Globus pallidus (tissue), 1 donor: Measurements from ENCODE around the gene HDAC4.

ENCODE experiments used
- DNase-seq: peaks from one replicate; pipeline ENCODE4 v3.0.0-alpha.2; 2015; ENCODE audit warnings: low spot score

HDAC4 gene

DNA sequence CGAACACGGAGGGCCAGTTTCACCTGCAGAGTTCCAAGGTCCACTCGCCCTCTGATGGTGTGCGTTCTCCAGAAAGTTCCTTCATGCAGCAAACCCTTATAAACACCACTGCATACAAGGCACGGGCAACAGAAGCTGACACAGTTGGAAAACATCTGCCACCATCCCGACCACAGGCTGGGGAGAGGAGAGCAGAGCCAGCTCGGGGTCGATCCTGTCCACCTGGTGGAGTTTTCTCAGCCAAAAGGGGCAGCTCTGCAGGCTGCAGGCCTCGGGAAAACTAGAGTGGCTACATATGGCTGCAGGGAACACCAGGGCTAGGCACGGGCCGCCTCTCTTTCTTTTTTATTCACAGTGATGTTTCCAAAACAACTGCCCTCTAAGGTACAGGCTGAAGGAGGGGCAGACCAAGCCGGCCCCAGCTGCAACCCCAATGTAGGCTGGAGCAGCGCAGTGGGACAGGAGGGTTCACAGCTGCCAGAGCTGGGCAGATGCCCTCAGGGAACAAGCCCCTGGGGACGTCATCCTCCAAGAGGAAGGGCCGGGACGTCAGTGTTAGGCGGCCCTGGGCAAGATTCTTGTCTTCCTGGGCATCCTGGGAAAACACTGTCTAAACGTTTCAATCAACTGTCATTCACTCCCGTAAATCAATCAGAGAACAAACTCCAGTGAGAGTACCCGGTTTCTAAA lies 278.3 kb downstream of the HDAC4 start:
- no peak for DNase-seq

DNA sequence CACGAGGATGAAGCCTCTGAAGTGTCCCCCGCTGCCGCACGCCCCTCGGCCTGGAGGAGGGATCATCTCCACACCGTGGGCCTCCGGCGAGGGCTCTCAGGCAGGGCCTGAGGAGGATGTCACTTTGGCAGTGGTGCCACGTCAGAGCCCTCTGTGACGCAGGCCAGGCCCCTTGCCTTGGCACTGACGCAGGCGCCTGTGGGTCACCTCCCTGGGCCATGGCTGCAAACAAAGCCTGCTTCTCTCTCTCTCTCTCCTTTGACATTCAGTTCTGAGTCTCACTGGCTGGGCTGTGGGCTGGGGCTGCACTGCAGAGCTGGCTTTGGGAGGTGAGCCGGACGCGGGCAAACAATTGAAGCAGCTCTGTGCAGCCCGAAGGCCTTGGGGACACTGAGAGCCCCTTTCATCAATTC lies 279.2 kb downstream of the HDAC4 start:
- peak; percentile 92 for DNase-seq

DNA sequence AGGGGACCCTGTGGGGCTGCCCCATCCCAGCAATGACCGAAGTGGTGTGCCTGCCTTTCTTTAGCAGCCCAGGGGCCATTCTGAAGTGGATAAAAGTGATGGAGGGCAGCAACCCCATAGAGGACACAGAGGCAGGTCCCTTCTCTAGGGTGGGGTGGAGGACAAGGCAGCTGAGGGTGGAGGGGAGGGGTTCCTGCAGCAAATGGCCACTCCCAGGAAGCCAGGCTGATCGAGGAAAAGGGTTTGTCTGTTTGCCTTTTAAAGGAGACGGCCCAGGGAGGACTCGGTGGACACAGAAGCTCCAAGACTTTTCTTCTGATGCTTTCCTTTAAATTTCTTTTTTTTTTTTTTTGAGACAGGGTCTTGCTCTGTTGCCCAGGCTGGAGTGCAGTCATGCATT lies 280.2 kb downstream of the HDAC4 start:
- no peak for DNase-seq

DNA sequence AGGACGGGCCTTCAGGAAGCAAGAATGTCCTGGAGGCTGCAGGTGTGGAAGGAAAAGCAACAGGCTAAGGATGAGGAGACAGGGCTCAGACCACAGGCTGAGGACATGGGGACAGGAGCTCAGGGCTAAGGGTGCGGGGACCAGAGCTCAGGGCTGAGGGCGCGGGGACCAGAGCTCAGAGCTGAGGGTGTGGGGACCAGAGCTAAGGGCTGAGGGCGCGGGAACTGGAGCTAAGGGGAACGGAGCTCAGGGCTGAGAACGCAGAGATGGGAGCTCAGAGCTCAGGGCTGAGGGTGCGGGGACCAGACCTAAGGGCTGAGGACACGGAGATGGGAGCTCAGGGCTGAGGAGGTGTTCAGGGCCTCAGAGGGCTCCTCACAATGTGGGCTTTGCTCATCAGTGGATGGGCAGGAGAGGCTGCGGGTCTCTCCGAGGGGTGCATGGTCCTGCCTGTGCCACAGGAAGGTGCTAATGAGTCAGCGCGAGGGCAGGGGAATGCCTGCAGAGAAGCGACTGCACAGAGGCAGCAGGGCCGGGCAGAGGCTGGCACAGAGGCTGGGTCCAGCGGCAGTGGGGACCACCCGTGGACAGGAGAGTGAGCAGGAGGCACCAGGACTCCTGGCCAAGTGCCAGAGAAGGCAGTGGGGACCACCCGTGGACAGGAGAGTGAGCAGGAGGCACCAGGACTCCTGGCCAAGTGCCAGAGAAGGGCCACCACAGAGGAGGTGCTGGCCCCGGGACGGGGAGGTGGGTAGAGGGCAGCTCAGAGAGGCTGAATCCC lies 281.3 kb downstream of the HDAC4 start:
- no peak for DNase-seq

DNA sequence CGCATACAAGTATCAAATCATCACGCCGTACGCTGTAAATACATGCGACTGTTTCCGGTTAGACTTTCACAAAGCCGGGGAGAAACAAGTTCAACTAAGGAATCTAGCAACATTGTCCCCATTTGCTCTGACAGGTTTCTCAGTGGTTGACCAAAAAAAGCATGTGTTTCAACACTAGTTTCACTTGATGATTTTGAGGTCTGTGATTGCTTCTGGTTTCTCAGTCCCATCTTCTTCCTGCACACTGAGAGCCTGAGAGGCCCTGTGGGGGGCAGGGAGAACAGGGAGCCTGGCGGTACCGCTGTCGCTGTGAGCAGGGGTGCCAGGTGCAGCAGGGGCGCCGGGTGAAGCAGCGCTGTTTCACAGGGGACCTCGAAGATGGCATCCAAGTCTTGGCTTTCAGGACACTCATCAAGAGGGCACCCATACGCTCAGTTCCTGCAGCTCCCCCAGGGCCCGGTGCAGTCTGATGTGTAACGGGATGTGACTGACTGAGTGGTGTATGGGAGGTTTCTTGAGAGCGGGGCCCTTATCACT lies 282.1 kb downstream of the HDAC4 start:
- DNase-seq, result no peak

DNA sequence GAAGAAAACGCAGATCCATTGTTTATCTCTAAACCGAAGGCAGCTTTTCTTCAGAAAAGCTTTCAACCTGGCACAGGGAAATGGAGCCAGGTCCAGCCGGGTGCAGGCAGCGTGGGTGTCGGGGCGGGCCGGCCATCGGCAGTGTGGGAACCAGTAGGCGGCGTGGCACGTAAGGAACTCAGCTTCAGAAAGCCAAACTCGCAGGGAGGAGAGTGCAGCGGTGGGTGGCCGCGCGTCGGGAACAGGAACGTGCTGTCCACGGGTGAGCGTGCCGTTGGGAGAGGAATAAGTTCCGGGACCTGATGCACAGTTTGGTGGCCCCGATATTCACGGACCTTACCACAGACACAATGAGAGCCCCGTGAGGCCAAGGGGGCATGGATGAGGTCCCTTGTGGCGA lies 282.6 kb downstream of the HDAC4 start:
- no peak for DNase-seq

DNA sequence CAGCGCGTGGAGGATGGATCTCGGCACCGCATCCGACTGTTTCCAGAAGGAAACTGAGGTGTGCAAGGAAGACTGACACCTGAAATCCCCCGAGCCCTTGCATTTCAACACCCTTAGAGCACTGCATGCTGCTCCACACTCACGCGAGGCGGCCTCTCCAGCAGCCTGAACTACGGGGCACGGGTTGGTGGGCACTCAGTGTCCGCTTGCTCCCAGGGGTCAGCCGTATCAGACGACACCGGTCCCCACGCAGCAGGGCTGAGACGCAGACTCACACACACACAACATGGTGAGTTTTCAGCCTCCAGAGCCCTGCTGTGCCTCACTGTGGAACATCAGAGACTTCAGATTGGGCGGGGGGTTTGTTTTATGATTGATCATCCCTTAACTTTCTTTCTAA lies 283.0 kb downstream of the HDAC4 start:
- DNase-seq, result no peak

DNA sequence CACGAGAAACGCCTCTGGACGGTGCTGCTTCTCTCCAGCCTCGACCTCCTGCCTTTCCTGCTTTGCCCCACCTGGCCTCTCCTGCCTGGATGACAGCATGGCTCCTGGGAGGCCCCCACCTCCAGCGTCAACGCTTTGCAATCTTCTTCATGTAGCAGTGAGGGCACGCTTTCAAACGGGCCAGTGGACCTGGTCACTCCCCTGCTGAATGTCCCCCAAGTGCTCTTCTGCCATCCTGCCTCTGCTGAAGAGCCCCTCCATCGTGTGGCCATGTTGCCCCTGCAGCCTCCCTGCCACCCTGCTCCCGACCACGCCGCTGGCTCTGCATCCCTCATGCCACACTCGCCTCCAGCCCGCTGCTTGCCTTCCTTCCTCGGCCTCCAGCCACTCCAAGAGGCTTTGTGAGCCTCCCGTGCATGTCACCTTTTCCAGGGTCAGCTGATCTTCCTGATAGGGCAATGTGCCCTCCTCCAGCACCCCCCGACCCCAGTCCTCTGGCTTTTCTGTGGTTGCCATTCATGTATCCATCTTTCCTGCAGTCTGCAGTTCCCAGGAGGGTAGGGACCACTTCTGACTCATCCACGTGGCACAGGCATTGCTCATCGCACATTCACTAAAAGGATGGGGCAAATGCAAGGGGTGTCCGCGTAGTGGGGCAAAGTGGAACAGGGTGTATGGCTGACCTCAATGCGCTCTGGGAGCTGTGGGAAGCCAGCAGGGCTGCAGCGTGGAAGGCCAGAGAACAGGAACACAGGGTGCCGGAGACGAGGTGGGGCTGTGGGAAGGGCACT lies 284.2 kb downstream of the HDAC4 start:
- no peak for DNase-seq

DNA sequence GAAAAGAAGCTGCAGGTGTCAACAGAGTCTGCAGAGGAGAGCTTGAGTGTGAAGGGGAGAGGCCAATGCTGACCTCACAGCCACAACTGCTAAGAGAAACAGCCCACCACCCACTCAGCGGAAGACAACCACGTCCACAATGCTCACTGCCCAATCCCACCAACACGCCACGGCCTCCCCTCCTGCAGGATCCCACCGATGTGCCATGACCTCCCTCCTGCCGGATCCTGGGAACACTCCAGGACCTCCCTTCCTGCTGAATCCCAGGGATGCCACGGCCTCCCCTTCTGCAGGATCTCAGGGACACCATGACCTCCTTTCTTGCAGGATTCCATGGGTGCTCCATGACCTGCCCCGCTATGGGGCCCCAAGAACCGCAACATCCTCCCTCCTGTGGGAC lies 285.2 kb downstream of the HDAC4 start:
- no peak for DNase-seq

DNA sequence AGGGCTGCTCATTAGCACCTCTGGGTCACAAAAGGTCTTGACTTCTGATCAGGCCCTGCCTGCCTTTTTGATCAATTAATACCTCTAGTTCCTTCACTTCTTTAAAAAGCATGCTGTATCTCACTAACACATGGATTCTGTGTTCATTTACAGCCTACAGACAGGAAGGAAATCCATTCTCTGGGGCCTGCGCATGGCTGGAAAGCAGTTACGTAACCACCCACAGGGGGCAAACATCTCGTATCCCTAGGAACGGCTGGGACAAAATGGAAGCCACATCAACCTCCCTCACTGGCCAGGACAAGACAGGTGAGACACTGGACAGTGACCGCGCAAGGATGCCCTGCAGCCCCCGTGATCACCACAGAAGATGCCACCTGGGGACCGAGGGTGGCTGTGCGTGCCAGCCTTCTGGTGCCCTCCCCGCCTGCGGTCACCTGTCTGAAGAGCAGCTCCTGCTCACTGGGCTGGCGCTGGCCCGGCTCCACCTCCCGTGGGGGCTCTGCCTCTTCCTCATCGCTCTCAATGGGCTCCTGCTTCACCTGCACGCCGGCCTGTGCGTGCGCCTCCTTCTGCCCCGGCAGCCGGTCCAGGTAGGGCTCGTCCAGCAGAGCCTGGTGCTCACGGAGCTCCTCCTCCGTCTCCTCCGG lies 286.1 kb downstream of the HDAC4 start:
- DNase-seq, result no peak

DNA sequence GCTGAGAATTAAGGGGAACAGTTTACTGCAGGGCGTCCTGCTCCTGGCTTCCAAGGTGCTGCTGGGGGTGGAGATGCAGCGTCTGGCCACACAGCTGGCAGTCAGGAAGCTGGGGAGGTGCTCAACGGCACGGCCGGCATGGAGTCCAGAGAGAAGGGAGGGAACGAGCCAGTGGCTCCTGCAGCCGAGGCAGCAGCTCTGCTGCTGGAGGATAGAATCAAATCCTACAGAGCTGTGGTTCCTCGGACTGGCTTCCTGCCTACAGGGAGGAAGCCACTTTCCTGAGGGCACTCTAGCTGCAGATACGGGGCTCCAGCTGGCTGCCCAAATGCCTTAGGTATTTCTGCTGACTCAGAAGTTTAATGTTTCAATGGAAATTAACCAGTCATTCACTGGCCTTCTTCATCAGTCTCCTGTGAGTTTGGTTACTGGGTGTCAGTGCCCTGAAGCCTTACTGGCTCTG lies 286.7 kb downstream of the HDAC4 start:
- no peak for DNase-seq

DNA sequence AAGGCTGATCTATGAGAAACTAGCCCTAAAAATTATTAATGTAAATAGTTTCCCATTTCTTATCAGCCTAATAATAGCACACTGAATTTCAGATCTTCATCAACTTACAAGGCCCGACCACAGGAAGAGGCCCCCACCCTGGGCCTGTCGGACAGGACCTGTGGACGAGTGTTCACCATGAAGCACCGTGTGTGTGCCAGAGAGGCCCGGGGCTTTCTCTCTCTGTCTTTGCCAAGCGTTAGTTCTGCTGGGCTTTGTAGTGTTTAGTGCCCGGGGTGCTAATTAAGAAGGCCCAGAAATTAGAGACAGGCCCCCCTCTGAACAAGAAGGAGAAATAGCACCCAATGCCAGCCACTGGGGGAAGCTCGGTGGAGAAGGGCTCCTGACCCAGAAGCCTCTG lies 287.2 kb downstream of the HDAC4 start:
- no peak for DNase-seq

DNA sequence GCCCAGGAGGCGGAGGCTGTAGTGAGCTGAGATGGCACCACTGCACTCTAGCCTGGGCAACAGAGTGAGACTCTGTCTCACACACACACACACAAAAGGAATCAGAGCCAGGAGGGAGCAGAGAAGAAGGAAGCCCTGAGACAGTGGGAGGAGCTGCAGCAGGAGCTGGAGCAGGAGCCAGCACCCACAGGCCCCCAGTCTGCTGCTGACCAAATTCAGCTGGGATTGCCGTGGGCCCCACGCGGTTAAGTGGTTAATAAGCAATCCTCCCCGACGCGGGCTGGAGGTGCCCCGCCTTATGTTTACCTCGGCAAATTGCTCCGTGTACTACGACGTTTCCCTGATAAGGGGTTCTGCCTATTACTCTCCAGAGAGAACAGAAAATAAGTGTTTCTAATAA lies 287.6 kb downstream of the HDAC4 start:
- no peak for DNase-seq

DNA sequence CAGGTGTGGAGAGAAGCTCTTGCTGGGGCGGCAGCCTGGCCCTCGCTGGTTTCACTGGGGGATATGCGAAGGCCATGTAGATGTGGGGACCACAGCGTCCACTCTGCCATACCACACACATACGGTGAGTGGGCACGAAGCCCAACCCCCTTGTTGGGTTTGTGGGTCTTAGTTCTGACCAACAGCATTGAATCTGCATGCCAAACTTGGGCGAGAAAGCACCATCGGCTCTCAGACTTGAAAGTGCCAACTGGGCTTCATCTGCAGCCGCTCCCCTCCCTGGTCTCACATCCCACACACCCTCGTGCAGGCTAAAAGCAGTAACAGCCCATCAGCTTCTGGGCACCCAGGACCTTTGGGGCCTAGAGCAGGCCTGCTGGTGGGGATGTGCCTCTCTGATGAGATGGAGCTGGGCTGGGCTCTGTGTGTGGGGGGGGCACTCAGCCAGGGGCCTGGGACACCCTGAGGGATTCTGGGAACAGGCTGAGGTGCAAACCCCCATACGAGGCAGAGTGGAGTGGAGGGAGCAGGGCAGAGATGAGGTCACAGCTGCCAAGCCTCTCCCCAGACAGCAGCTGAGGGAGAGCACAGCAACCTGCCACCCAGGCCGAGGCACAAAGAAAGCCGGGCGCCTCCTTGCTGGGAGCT lies 288.6 kb downstream of the HDAC4 start:
- DNase-seq, result no peak

DNA sequence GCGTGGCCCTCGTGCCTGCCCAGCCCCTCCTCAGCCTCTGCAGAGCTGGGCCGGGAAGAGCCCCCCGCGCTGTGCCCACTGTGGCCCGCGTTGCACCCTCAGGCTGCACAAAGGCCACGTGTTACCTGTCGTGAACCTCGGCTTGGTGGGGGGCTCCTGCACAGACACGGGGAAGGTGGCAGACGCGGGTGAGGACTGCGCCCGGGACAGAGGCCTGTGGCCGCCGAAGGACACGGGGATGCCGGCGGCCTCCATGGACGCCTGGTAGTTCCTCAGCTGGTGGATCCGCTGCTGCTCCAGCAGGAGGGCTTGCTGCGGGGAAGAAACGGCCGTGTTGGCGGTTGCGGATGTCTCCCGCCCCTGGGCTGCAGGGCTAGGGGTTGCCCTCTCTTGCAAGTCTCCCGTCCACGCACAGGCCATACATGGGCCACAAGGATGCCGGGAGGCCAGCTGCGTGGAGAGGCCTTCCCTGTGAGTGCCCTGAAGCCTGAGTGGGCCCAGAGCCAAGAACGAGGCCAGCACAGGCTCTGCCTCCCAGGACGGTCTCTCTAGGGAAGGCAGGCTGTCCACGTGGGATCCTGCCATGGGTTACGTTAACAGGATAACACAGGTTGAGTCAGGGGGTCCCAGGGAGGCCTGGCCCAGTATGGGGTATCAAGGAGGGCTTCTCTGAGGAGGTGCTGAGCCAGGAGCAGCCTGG lies 289.3 kb downstream of the HDAC4 start:
- DNase-seq, result no peak

DNA sequence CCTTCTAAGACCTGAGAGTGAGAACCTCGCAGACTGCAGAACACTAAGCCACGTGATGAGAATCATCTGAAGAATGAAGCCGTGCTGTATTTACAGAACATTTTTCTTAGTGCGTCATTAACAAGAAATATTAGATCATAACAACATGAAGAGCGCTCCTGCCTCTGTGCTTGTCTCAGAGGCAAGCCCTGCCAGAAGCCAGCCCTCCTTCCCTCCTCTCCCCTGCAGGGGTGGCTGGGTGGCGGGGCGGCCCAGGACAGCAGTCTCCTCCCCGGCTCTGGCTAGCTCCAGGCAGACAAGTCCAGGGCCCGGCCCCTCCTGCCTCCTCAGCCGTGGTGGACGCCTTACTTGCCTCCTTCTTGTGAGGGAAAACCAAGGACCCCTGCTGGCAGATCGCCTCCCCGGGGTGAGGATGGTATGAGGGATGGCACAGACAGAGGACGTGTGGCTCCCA lies 290.2 kb downstream of the HDAC4 start:
- DNase-seq, result no peak

DNA sequence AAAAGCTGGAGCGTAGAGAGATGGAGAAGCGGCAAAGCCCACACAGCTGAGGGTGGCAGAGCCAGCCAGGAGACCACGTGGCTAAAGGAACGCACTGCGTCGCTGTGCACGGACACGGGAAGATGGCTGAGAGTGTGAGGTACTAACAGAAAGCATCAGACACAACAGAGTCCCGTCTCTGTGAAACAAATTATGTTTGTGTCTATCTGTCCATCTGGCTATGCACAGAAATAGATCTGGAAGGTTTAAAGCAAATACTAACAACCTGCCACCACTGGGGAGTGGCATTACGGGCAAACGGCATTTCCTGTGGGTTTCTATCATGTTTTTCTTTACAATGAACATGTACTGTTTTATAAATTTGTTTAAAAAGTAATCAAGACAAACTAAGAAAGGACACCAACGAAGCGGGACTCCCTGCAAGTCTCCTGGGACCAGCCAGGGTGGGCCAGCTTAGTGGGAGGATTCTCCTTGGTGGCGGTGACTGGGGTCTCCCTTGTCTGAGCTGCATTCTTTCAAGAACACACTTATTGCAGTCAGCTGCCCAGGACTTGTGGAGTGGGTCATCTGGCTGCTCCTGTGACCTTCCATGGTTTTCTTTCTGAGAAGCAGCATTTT lies 290.8 kb downstream of the HDAC4 start:
- DNase-seq, result no peak

DNA sequence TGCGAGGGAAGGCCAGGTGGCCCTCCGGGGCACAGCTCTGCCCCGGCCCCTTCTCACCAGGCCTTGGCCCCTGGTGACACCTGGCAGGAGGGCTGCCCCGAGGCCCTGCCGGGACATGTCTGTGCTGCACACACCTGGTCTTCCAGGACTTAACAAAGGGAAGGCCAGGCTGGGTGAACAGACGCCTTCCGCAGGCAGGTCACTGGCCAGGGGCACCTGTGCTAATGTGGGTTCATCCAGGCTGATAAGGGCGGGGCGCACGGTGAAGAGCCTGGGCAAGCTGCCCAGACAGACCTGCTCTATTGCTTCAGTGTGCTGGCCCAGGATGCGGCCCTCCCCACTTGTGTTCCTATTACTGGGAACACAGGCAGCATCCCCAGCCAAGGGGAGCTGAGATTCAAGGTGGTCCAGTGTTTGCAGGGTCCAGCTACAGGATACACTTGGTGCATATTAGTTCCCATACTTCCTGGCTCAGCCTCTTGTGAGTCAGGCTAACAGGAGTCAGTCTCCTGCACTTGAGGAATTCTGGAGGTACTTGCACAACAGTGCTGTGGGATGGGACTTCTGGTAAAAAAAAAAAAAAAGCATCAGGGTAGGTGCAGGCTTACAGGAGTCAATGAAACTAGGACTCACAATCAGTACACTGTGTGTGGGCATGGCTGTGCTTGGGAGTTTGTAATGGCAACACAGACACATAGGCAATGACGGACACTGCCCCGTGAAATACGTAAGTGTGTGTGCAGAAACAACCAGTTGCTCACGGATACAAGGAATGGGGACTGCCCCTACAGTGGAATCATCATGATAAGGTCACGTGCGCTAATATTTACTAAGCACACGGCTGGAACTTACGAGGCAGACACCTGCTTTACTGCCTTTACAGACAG lies 291.5 kb downstream of the HDAC4 start:
- no peak for DNase-seq

DNA sequence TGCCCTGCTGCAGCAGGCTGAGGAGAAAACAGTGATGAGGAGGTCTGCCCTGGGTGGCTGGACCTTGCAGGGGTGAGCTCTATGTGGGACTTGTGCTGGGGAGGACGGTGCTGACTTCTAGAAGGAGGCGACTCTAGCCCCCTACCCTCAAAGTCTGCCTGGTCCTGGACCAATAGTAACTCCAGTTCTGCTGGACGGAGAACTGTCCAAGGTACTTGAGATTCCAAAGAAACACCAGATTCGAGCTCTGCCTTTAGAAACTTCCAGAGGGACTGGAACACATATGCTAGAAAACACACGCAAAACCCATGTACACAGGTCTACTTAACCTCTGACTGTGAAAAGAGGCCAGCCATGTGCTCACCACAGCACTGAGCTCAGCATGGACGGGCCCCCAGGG lies 292.4 kb downstream of the HDAC4 start:
- DNase-seq, result no peak
